ENCODE data around the gene KIAA0825.

DNA sequence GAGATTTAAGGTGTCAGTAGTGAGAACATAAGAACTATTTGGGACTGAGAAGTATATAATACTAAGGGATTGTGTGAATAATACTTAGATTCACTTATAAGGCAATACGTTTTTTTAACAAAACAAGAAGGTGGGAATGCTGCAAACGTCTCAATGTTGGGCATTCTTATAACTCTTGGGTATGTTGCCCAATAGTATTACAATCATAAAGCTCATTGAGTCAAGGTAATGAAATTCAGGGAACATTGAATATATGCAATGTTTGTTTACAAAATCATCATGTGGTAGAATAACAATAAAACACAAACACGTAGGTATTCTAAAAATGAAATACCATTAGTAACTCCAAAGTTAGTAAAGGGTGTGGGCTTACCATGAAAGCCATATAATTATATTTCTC lies 400.7 kb downstream of the KIAA0825 start:
- TF ChIP-seq POLR2AphosphoS5 (IDR thresholded peaks at IDR 0.05) (no peak), CTCF (IDR thresholded peaks at IDR 0.05) (no peak), POLR2A (IDR thresholded peaks at IDR 0.05) (no peak)
